GM23338 (cell line): ENCODE data around the gene ZFYVE28.

ENCODE experiments used
- EZH2 ChIP-seq: fragments of 200-600 bp; sonication (generic); IDR thresholded peaks from one replicate; pipeline ENCODE4 v1.8.0; 2017; ENCODE audit warnings: antibody characterized with exemption, mild to moderate bottlenecking, low read depth; ENCODE audit not compliant: unreplicated experiment
- EZH2phosphoT487 ChIP-seq: fragments of 200-600 bp; sonication (generic); IDR thresholded peaks from one replicate; pipeline ENCODE4 v1.8.1; 2018; ENCODE audit warnings: antibody characterized with exemption; ENCODE audit not compliant: unreplicated experiment
- POLR2AphosphoS5 ChIP-seq: IDR thresholded peaks from 2 replicates; pipeline ENCODE4 v1.6.1; 2016; ENCODE audit warnings: antibody characterized with exemption, low read depth
- TF ChIP-seq, protein P1 (sequence below), 2 experiments: fragments of 200-600 bp in 1 of 2; sonication (generic) in 1 of 2; conservative IDR thresholded peaks; 2 replicates each; pipeline versions ENCODE4 v1.5.1 to v1.6.1; 2016 to 2017; ENCODE audit warnings: antibody characterized with exemption in 2 of 2, low read depth in 2 of 2, mild to moderate bottlenecking in 2 of 2, moderate library complexity in 1 of 2
- TF ChIP-seq, protein P2 (sequence below): IDR thresholded peaks from one replicate; pipeline ENCODE4 v1.6.1; 2018; ENCODE audit warnings: antibody characterized with exemption; ENCODE audit not compliant: unreplicated experiment

DNA sequence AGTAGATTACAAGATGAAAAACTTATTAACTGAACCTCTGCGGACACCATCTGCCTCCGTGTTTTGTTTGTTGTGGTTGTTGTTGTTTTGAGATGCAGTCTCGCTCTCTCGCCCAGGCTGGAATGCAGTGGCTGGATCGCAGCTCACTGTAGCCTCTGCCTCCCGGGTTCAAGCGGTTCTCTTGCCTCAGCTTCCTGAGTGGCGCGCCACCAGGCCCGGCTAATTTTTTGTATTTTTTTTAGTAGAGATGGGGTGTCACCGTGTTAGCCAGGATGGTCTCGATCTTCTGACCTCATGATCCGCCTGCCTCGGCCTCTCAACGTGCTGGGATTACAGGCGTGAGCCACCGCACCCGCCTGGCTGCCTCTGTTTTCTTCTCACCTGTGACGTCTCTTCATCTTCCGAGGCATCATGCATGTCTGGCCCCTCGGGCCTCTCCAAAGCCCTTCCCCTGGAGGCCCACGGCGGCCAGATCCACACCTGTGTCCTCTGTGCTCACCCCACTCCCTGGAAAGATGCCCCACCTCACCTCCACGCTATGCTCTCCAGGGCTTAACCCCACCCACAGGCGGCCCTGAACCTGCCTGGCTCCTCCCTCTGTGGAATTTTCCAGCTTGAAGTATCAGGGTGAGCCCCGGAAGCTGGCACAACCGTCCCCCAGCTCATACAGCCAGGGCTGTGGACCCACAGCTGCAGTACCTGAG lies 79.5 kb downstream of the ZFYVE28 start:
- TF ChIP-seq EZH2: no peak
- TF ChIP-seq, protein P1, sequence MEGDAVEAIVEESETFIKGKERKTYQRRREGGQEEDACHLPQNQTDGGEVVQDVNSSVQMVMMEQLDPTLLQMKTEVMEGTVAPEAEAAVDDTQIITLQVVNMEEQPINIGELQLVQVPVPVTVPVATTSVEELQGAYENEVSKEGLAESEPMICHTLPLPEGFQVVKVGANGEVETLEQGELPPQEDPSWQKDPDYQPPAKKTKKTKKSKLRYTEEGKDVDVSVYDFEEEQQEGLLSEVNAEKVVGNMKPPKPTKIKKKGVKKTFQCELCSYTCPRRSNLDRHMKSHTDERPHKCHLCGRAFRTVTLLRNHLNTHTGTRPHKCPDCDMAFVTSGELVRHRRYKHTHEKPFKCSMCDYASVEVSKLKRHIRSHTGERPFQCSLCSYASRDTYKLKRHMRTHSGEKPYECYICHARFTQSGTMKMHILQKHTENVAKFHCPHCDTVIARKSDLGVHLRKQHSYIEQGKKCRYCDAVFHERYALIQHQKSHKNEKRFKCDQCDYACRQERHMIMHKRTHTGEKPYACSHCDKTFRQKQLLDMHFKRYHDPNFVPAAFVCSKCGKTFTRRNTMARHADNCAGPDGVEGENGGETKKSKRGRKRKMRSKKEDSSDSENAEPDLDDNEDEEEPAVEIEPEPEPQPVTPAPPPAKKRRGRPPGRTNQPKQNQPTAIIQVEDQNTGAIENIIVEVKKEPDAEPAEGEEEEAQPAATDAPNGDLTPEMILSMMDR (conservative IDR thresholded peaks at IDR 0.05; ENCODE audit: low read depth in 2 of 2): no peak
- TF ChIP-seq EZH2phosphoT487: no peak
- TF ChIP-seq, protein P2, sequence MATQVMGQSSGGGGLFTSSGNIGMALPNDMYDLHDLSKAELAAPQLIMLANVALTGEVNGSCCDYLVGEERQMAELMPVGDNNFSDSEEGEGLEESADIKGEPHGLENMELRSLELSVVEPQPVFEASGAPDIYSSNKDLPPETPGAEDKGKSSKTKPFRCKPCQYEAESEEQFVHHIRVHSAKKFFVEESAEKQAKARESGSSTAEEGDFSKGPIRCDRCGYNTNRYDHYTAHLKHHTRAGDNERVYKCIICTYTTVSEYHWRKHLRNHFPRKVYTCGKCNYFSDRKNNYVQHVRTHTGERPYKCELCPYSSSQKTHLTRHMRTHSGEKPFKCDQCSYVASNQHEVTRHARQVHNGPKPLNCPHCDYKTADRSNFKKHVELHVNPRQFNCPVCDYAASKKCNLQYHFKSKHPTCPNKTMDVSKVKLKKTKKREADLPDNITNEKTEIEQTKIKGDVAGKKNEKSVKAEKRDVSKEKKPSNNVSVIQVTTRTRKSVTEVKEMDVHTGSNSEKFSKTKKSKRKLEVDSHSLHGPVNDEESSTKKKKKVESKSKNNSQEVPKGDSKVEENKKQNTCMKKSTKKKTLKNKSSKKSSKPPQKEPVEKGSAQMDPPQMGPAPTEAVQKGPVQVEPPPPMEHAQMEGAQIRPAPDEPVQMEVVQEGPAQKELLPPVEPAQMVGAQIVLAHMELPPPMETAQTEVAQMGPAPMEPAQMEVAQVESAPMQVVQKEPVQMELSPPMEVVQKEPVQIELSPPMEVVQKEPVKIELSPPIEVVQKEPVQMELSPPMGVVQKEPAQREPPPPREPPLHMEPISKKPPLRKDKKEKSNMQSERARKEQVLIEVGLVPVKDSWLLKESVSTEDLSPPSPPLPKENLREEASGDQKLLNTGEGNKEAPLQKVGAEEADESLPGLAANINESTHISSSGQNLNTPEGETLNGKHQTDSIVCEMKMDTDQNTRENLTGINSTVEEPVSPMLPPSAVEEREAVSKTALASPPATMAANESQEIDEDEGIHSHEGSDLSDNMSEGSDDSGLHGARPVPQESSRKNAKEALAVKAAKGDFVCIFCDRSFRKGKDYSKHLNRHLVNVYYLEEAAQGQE: no peak
- no peak for TF ChIP-seq POLR2AphosphoS5
